Measurements from ENCODE around the gene PKD2.
"Not testable (repeated sequence)": the region's sequence is repeated elsewhere in the genome, so short reads cannot be mapped to it uniquely, and the experiment has no call there.

Gene PKD2

DNA sequence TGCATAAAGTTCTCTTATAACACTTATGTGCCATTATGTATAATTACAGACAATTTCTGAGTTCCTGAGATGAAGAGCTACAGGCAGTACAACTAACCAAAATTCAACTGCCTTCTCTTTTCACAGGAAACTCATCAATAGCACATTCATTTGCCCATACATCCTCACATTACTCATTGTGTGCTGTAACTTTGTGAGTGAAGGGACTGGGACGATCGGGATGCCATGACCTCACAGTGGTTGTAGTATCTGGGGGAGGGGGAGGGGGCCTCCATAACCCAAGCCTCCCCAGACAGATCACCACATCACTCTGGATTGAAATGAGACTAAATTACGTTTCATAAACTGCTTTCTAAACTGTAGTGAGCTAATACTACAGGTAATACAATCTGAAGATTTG lies 90.3 kb downstream of the PKD2 start:
- no peaks in the 10 kb centered on the region for H3K27me3 ChIP-seq (ENCODE audit: control insufficient read depth, insufficient read depth, low read length)
- no peaks in the 10 kb centered on the region for H3K4me1 ChIP-seq (ENCODE audit: control insufficient read depth, insufficient read depth, low read length)
- H3K9ac ChIP-seq (ENCODE audit: low read length): no peak overlapping the region
- no peak overlapping the region for H3K4me3 ChIP-seq (ENCODE audit: low read length)
- H3K36me3 ChIP-seq (ENCODE audit: control insufficient read depth, insufficient read depth, low read length): no peaks in the 10 kb centered on the region
- H3K27ac ChIP-seq (ENCODE audit: low read depth, low read length): no peak overlapping the region

- Histone ChIP-seq H3K27me3 (ENCODE audit: control insufficient read depth, insufficient read depth, low read length) (no peaks in the 10 kb centered on the region), H3K4me3 (ENCODE audit: low read length) (no peak overlapping the region), H3K9ac (ENCODE audit: low read length) (no peak overlapping the region), H3K27ac (ENCODE audit: low read depth, low read length) (no peak overlapping the region), H3K4me1 (ENCODE audit: control insufficient read depth, insufficient read depth, low read length) (no peaks in the 10 kb centered on the region), H3K36me3 (ENCODE audit: control insufficient read depth, insufficient read depth, low read length) (no peaks in the 10 kb centered on the region)
Measured at GRCh38 chr4:88098993-88099752, 91.7 kb downstream of the PKD2 start.

DNA sequence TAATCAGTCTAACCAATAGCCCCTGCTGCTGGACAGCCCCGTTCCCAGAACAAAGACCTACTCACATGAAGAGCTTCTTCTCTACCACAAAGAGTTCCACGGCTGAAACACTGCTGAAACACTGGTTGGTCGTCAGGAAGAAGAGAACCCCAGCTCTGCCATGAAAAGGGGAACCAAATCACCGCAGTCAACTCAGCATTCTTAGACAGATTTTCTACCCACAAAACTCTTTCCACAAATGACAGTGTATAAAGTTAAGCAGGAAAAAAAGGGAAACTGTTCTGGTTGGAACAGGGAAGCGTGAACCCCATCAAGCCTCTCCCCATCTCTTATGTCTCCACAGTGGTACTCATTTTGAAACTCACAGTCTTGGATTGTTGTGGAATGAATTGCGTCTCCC lies 93.7 kb downstream of the PKD2 start:
- no peaks in the 10 kb centered on the region for H3K27me3 ChIP-seq (ENCODE audit: control insufficient read depth, insufficient read depth, low read length)
- H3K9ac ChIP-seq (ENCODE audit: low read length): no peak overlapping the region
- no peak overlapping the region for H3K27ac ChIP-seq (ENCODE audit: low read depth, low read length)
- H3K4me1 ChIP-seq (ENCODE audit: control insufficient read depth, insufficient read depth, low read length): no peaks in the 10 kb centered on the region
- no peaks in the 10 kb centered on the region for H3K36me3 ChIP-seq (ENCODE audit: control insufficient read depth, insufficient read depth, low read length)
- H3K4me3 ChIP-seq (ENCODE audit: low read length): no peak overlapping the region

DNA sequence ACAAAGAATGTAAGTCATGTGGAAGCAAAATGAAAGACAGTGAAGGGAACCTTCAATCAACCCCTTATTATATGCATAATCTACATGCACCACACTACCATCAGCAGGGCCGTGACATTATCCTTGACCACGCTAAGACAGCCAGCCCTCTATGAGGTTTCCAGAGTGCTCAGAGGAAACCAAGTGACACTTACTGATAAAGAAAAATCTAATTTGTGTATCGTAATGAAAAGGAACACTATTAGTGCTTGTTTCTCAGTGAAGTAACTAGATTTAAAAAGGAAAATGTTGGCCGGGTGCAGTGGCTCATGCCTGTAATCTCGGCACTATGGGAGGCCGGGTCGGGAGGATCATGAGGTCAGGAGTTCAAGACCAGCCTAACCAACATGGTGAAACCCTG lies 94.6 kb downstream of the PKD2 start:
- H3K36me3 ChIP-seq (ENCODE audit: control insufficient read depth, insufficient read depth, low read length): no peaks in the 10 kb centered on the region
- no peak overlapping the region for H3K27ac ChIP-seq (ENCODE audit: low read depth, low read length)
- no peaks in the 10 kb centered on the region for H3K27me3 ChIP-seq (ENCODE audit: control insufficient read depth, insufficient read depth, low read length)
- H3K4me1 ChIP-seq (ENCODE audit: control insufficient read depth, insufficient read depth, low read length): no peaks in the 10 kb centered on the region
- no peak overlapping the region for H3K4me3 ChIP-seq (ENCODE audit: low read length)
- no peak overlapping the region for H3K9ac ChIP-seq (ENCODE audit: low read length)

GRCh38 chr4:88104902-88105610 lies 97.6 kb downstream of the PKD2 start:
- Histone ChIP-seq H3K27ac (ENCODE audit: low read depth, low read length) (no peak overlapping the region), H3K36me3 (ENCODE audit: control insufficient read depth, insufficient read depth, low read length) (no peaks in the 10 kb centered on the region), H3K9ac (ENCODE audit: low read length) (no peak overlapping the region), H3K27me3 (ENCODE audit: control insufficient read depth, insufficient read depth, low read length) (no peaks in the 10 kb centered on the region), H3K4me3 (ENCODE audit: low read length) (no peak overlapping the region), H3K4me1 (ENCODE audit: control insufficient read depth, insufficient read depth, low read length) (no peaks in the 10 kb centered on the region)

DNA sequence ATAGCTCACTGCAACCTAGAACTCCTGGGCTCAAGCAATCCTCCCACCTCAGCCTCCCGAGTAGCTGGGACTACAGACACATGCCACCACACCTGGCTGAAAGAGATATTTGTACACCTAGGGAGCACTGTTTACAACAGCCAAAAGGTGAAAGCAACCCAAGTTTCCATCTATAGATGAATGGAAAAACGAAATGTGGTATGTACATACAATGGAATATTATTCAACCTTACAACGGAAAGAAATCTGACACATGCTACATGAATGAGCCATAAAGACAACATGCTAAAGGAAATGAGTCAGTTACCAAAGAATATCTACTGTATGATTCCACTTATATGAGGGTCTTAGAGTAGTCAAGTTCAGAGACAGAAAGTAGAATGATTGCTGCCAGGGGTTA lies 98.8 kb downstream of the PKD2 start:
- H3K27me3 ChIP-seq (ENCODE audit: control insufficient read depth, insufficient read depth, low read length): no peaks in the 10 kb centered on the region
- H3K4me1 ChIP-seq (ENCODE audit: control insufficient read depth, insufficient read depth, low read length): no peaks in the 10 kb centered on the region
- H3K27ac ChIP-seq (ENCODE audit: low read depth, low read length): no peak overlapping the region
- no peak overlapping the region for H3K9ac ChIP-seq (ENCODE audit: low read length)
- H3K4me3 ChIP-seq (ENCODE audit: low read length): no peak overlapping the region
- H3K36me3 ChIP-seq (ENCODE audit: control insufficient read depth, insufficient read depth, low read length): no peaks in the 10 kb centered on the region

DNA sequence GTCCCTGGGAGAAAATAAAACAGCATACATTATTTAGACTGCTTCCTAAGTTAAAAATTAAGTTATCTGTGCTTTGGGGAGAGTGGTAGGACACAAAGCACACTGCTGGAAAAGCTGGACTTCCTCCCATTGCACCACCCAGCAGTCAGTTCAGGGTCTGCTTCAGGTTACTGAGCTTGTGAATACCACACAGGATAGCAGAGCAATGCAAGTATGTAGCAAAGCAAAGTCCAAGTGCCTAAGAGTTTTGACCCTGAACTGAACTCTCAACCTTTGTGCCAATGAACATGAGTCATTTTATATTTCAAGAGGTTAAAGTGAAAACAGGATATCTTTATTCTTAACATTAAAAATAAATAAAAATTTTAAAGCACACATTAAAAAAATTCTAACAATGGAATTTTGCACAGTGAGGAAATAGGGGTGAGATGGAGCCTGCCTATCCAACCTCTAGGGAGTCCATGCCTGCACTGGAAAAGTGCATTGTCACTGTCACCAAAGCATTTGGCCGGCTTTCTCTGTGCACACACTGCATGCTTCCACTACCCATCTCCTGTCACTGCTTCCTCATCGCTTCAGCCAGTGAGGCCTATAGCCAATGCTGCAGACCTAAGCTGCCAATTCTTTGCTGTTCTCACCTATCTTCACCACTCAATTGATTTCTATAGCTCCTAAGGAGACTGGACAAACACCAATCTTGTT lies 100.1 kb downstream of the PKD2 start:
- no peak overlapping the region for H3K9ac ChIP-seq (ENCODE audit: low read length)
- no peak overlapping the region for H3K4me3 ChIP-seq (ENCODE audit: low read length)
- H3K4me1 ChIP-seq (ENCODE audit: control insufficient read depth, insufficient read depth, low read length): no peaks in the 10 kb centered on the region
- H3K36me3 ChIP-seq (ENCODE audit: control insufficient read depth, insufficient read depth, low read length): no peaks in the 10 kb centered on the region
- no peak overlapping the region for H3K27ac ChIP-seq (ENCODE audit: low read depth, low read length)
- H3K27me3 ChIP-seq (ENCODE audit: control insufficient read depth, insufficient read depth, low read length): no peaks in the 10 kb centered on the region

DNA sequence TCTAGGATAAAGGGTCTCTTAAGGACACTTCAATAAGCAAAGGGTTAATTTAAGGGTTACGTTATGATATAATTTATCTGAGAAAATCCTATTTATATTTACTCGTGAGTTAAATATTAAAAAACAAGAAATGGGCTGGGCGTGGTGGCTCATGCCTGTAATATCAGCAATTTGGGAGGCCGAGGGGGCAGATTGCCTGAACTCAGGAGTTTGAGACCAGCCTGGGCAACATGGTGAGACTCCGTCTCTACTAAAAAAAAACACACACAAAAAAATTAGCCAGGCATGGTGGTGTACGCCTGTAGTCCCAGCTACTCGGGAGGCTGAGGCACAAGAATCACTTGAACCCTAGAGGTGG lies 100.7 kb downstream of the PKD2 start:
- not testable (repeated sequence) for H3K27me3 ChIP-seq (ENCODE audit: control insufficient read depth, insufficient read depth, low read length); H3K4me1 ChIP-seq (ENCODE audit: control insufficient read depth, insufficient read depth, low read length); H3K27ac ChIP-seq (ENCODE audit: low read depth, low read length); H3K9ac ChIP-seq (ENCODE audit: low read length); H3K4me3 ChIP-seq (ENCODE audit: low read length); H3K36me3 ChIP-seq (ENCODE audit: control insufficient read depth, insufficient read depth, low read length)

DNA sequence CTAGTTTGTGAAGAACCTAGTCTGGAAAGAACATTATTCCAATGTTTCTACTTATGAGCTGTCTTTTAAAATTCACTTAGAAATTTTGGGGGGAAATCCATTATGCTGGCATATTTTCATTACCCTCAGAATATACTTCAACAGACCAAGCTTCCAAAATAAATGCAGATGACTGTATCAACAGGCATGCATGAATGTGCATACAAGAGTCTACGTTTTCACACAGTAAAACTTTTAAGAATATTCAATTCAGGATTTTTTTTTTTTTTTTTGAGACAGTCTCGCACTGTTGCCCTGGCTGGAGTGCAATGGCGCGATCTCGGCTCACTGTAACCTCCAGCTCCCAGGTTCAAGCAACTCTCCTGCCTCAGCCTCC lies 101.3 kb downstream of the PKD2 start:
- H3K36me3 ChIP-seq (ENCODE audit: control insufficient read depth, insufficient read depth, low read length): no peaks in the 10 kb centered on the region
- H3K4me3 ChIP-seq (ENCODE audit: low read length): no peak overlapping the region
- H3K27ac ChIP-seq (ENCODE audit: low read depth, low read length): no peak overlapping the region
- no peak overlapping the region for H3K9ac ChIP-seq (ENCODE audit: low read length)
- no peaks in the 10 kb centered on the region for H3K27me3 ChIP-seq (ENCODE audit: control insufficient read depth, insufficient read depth, low read length)
- H3K4me1 ChIP-seq (ENCODE audit: control insufficient read depth, insufficient read depth, low read length): no peaks in the 10 kb centered on the region

DNA sequence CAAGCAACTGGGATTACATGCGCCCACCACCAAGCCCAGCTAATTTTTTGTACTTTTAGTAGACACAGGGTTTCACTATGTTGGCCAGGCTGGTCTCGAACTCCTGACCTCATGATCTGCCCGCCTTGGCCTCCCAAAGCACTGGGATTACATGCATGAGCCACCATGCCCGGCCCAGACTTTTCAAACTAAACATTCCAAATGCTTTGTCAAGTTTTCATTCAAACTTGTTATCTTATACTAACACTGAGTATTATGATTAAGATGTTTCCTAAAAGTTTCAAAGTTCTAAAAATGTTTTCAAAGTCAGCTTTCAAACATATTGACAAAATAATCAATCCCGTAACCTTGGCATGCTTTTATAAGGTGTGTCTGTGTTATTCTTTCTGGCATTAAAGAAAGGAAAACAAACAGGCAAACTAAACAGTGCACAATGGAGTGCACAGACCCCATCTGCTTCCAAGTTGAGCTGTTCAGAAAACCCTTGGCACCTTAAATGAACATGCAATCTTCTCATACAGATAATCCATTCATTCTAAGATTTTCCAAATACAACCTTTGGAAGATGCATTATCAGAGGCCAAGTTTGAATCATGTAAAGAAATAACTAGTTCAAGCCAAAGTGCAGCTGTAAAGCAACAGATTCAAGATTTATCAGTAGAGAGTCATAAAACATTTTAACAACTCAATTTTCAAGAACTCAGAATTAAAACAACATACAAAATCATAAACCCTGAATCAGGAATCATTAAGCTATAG lies 101.9 kb downstream of the PKD2 start:
- Histone ChIP-seq H3K9ac (ENCODE audit: low read length) (no peak overlapping the region), H3K4me1 (ENCODE audit: control insufficient read depth, insufficient read depth, low read length) (no peaks in the 10 kb centered on the region), H3K27ac (ENCODE audit: low read depth, low read length) (no peak overlapping the region), H3K27me3 (ENCODE audit: control insufficient read depth, insufficient read depth, low read length) (no peaks in the 10 kb centered on the region), H3K4me3 (ENCODE audit: low read length) (no peak overlapping the region), H3K36me3 (ENCODE audit: control insufficient read depth, insufficient read depth, low read length) (no peaks in the 10 kb centered on the region)

DNA sequence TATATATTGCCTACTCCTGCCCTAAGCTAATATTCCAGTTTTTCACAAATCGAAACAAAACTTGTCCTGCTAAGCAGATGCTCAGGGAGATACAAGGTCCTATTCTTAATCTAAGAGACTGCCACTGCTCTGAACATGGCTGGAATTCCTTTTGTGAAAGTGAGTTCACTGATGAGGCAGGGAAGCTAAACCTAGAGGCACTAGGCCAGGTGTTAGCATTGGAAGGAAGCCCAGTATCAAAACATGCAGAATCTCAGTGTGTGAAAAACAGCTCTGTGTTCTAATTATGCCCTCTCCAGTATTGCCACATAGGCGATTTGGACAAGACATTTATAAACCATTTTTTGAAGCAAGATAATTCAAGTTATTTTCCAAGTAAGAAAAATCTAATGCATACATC lies 103.4 kb downstream of the PKD2 start:
- H3K4me1 ChIP-seq (ENCODE audit: control insufficient read depth, insufficient read depth, low read length): no peaks in the 10 kb centered on the region
- no peaks in the 10 kb centered on the region for H3K36me3 ChIP-seq (ENCODE audit: control insufficient read depth, insufficient read depth, low read length)
- no peaks in the 10 kb centered on the region for H3K27me3 ChIP-seq (ENCODE audit: control insufficient read depth, insufficient read depth, low read length)
- H3K9ac ChIP-seq (ENCODE audit: low read length): no peak overlapping the region
- no peak overlapping the region for H3K4me3 ChIP-seq (ENCODE audit: low read length)
- no peak overlapping the region for H3K27ac ChIP-seq (ENCODE audit: low read depth, low read length)

DNA sequence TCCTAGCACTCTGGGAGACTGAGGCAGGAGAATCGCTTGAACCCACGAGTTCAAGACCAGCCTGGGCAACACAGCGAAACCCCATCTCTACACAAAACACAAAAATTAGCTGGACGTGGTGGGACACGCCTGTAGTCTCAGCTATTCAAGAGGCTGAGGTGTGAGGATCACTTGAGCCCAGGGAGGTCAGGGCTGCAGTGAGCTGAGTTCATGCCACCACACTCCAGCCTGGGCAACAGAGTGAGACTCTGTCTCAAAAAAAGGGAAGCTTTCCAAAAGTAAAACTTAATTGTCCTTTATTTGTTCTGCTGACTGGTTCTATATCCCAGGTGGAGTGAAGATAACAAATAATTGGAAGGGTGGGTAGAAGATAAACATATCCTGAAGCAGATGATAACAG lies 105.4 kb downstream of the PKD2 start:
- H3K9ac ChIP-seq (ENCODE audit: low read length): no peak overlapping the region
- H3K27ac ChIP-seq (ENCODE audit: low read depth, low read length): no peak overlapping the region
- H3K4me3 ChIP-seq (ENCODE audit: low read length): no peak overlapping the region
- no peaks in the 10 kb centered on the region for H3K36me3 ChIP-seq (ENCODE audit: control insufficient read depth, insufficient read depth, low read length)
- H3K4me1 ChIP-seq (ENCODE audit: control insufficient read depth, insufficient read depth, low read length): no peaks in the 10 kb centered on the region
- H3K27me3 ChIP-seq (ENCODE audit: control insufficient read depth, insufficient read depth, low read length): no peaks in the 10 kb centered on the region
